Pancreas (tissue), 10 donors: ENCODE measurements around the gene TESK1. TPM values are rescaled to one million over a fixed set of nuclear protein-coding genes. Genes with fewer than 3 reads are reported as not detected.

Experiments
- ATAC-seq, 4 donors: fragments of 200-7000 bp; cut with Tn5 transposase; one replicate each; pipeline versions ENCODE4 v1.8.0 to v1.9.1; 2020; ENCODE audit warnings: mild to moderate bottlenecking in 4 of 4, moderate library complexity in 4 of 4
- DNase-seq, 6 donors: peaks; one replicate each; pipeline ENCODE4 v3.0.0-alpha.2; 2020
- FAIRE-seq: peaks from 2 replicates; lab custom pipeline; 2012; peaks lifted over from hg19 to GRCh38; lab: Jason Lieb, UNC
- H3K27ac ChIP-seq, 4 donors: fragments of 200-600 bp; sonication (generic); 1 replicate in 3 of 4; 2 replicates in 1 of 4; pipeline versions ENCODE4 v1.5.0 to v1.8.0; 2020
- H3K27me3 ChIP-seq, 4 donors: fragments of 200-600 bp; one replicate each; pipeline ENCODE4 v1.8.0; 2021
- H3K36me3 ChIP-seq, 3 donors: fragments of 200-600 bp; sonication (generic) in 1 of 3; one replicate each; pipeline versions ENCODE4 v1.5.0 to v1.8.0; 2020 to 2021
- H3K4me1 ChIP-seq, 3 donors: fragments of 200-600 bp; one replicate each; pipeline ENCODE4 v1.8.0; 2021
- H3K4me3 ChIP-seq, 4 donors: fragments of 200-600 bp; sonication (generic) in 2 of 4; one replicate each; pipeline versions ENCODE4 v1.5.0 to v1.8.0; 2020 to 2021
- H3K9me3 ChIP-seq, 4 donors: fragments of 200-600 bp; one replicate each; pipeline ENCODE4 v1.8.0; 2021
- CTCF ChIP-seq, 4 donors: fragments of 200-600 bp; sonication (generic) in 3 of 4; IDR thresholded peaks; one replicate each; pipeline versions ENCODE4 v1.5.0 to v1.8.0; 2021; ENCODE audit warnings: antibody characterized with exemption in 4 of 4
- WGBS, 2 donors: extraction: QIAGEN DNeasy Blood & Tissue Kit; methylation state at CpG; one replicate each; pipeline ENCODE4 v1.1.7; 2013; 5-methylcytosine and 5-hydroxymethylcytosine counted together
- intact Hi-C, 3 donors: fragments of 100-400 bp; cut with DNase I; formaldehyde crosslinking; loops; one replicate each; pipeline versions ENCODE4 v1.11.1 to v1.14.2; 2022
- polyA plus RNA-seq, 2 donors: library from polyadenylated mRNA; stranded (reverse); fragments of 200-250 nt; gene quantifications; one replicate each; pipeline ENCODE4 v1.2.3, GENCODE V29; 2013
- total RNA-seq, 6 donors: library from RNA; stranded (reverse); fragmentation: NEBNext Ultra II Directional in 4 of 6; extraction: Animal tissue kit (Norgen Biotek cat#: 25700) in 4 of 6; gene quantifications; one replicate each; pipeline versions ENCODE4 v1.2.1 to v1.2.4, GENCODE V29; 2021 to 2023
- donor health status: healthy with polysubstance abuse.
- donor health status: DM: no; HTN: no; CAD: no; lungs with moderate emphysema.
- donor health status: DM: no; HTN: no; CAD: no.
- donor health status: control.
- donor health status: control.
- donor health status: Bipolar disorder and iron deficiency.
- donor health status: DM: yes; HTN: yes; CAD: no.
- donor health status: DM: no; HTN: no; CAD: no.
- donor health status: DM: no; HTN: no; CAD: no.
- donor health status: DM: yes; HTN: yes; CAD: no.

The TESK1 gene
- total and polyA plus RNA-seq, 8 donors = 12.1 to 56.6 (median 16.0) TPM

- peaks cover 0 to 18% (median 5%) of the 10 kb centered on the region in 3 donors for H3K4me1 ChIP-seq
- DNase-seq (no peak), ATAC-seq (no peak), FAIRE-seq (no peak)
- no peaks in the 10 kb centered on the region for H3K36me3 ChIP-seq
- H3K27me3 ChIP-seq = no peaks in the 10 kb centered on the region
- no peaks in the 10 kb centered on the region for H3K9me3 ChIP-seq
- WGBS, 2 donors = 89 to 98% methylated on average over 8 of the region's 8 CpGs
- no peak for TF ChIP-seq CTCF (IDR thresholded peaks at IDR 0.05)
- peak overlapping the region in 1 of 4 donors; percentile 28 for H3K27ac ChIP-seq
- intact Hi-C loops = no loop called here
- H3K4me3 ChIP-seq = no peak overlapping the region
Measured at GRCh38 chr9:35652829-35653209, 47.8 kb downstream of the TESK1 start.

GRCh38 chr9:35653611-35654010, 48.5 kb downstream of the TESK1 start:
- H3K27me3 ChIP-seq = no peaks in the 10 kb centered on the region
- DNase-seq (no peak), FAIRE-seq (no peak), ATAC-seq (no peak)
- no peak overlapping the region for H3K4me3 ChIP-seq
- intact Hi-C loops = no loop called here
- no peak for TF ChIP-seq CTCF (IDR thresholded peaks at IDR 0.05)
- WGBS, 2 donors = 92 to 93% methylated on average over 2 of the region's 2 CpGs
- peaks cover 0 to 18% (median 5%) of the 10 kb centered on the region in 3 donors for H3K4me1 ChIP-seq
- H3K27ac ChIP-seq = no peak overlapping the region
- H3K9me3 ChIP-seq = no peaks in the 10 kb centered on the region
- H3K36me3 ChIP-seq = no peaks in the 10 kb centered on the region

- intact Hi-C loops = no loop called here
- H3K36me3 ChIP-seq = no peaks in the 10 kb centered on the region
- 83 to 85% methylated on average over 17 of the region's 17 CpGs for whole genome bisulfite sequencing, 2 donors
- H3K27ac ChIP-seq = no peak overlapping the region
- TF ChIP-seq CTCF (IDR thresholded peaks at IDR 0.05) = no peak
- no peak overlapping the region for H3K4me3 ChIP-seq
- H3K9me3 ChIP-seq = no peaks in the 10 kb centered on the region
- no peaks in the 10 kb centered on the region for H3K27me3 ChIP-seq
- H3K4me1 ChIP-seq = peaks cover 20 to 41% (median 23%) of the 10 kb centered on the region in 3 donors
- DNase-seq (no peak), ATAC-seq (no peak), FAIRE-seq (no peak)
Measured at GRCh38 chr9:35656348-35656747, 51.3 kb downstream of the TESK1 start.

- WGBS, 2 donors = 23% methylated on average over 25 of the region's 25 CpGs
- Histone ChIP-seq H3K36me3 (no peaks in the 10 kb centered on the region), H3K27me3 (no peaks in the 10 kb centered on the region), H3K27ac (peak overlapping the region; percentile 94 to 100 (median 100)), H3K9me3 (no peaks in the 10 kb centered on the region), H3K4me3 (peak overlapping the region in 2 of 4 donors; percentile 37 to 97), H3K4me1 (peaks cover 21 to 40% (median 29%) of the 10 kb centered on the region in 3 donors)
- DNase-seq (no peak), FAIRE-seq (no peak), ATAC-seq (peak; percentile 2 to 25 (median 12))
- intact Hi-C loops = no loop called here
- no peak for TF ChIP-seq CTCF (IDR thresholded peaks at IDR 0.05)
Measured at GRCh38 chr9:35656831-35657545, 51.9 kb downstream of the TESK1 start.

- no peaks in the 10 kb centered on the region for H3K9me3 ChIP-seq
- ATAC-seq (peak; percentile 89 to 92 (median 90)), DNase-seq (peak; percentile 92 to 99 (median 98)), FAIRE-seq (peak; percentile 83)
- WGBS, 2 donors = 0% methylated on average over 42 of the region's 42 CpGs
- intact Hi-C loops = no loop called here
- peak within 1 kb of the TSS; percentile 76 to 97 (median 90) for H3K4me3 ChIP-seq
- no peaks in the 10 kb centered on the region for H3K27me3 ChIP-seq
- peak in 2 of 4 donors; percentile 21 to 46 for TF ChIP-seq CTCF (IDR thresholded peaks at IDR 0.05)
- peaks cover 21 to 34% (median 29%) of the 10 kb centered on the region in 3 donors for H3K4me1 ChIP-seq
- no peaks in the 10 kb centered on the region for H3K36me3 ChIP-seq
- peak within 1 kb of the TSS; percentile 94 to 100 (median 100) for H3K27ac ChIP-seq
Measured at GRCh38 chr9:35657546-35658136, 52.6 kb downstream of the TESK1 start, which contains the start of gene RMRP. Gene RMRP (minus strand): TSS chr9:35658019.
